NCI-H446 treated with DMSO at 0.1 percent for 48 hours (cell line): ENCODE data around the gene CMTM4.
"Not testable (repeated sequence)": the region's sequence is repeated elsewhere in the genome, so short reads cannot be mapped to it uniquely, and the experiment has no call there.

Experiments
- DNase-seq: peaks from one replicate; lab custom pipeline; 2025; lab: John Stamatoyannopoulos, UW

The CMTM4 gene

DNA sequence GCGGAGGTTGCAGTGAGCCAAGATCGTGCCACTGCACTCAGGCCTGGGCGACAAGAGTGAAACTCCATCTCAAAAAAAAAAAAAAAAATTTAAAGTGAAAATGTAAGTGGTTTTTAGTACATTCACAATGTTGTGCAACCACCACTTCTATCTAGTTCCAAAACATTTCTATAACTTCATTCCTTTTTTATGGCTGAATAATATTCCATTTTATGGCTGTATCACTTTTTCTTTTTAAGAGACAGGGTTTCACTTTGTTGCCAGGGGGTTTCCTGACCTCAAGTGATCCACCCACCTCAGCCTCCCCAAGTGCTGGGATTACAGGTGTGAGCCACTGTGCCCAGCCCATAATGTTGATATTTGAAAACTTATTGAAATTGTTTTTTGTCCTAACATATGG, 103.7 kb downstream of the CMTM4 start:
- no peak for DNase-seq

DNA sequence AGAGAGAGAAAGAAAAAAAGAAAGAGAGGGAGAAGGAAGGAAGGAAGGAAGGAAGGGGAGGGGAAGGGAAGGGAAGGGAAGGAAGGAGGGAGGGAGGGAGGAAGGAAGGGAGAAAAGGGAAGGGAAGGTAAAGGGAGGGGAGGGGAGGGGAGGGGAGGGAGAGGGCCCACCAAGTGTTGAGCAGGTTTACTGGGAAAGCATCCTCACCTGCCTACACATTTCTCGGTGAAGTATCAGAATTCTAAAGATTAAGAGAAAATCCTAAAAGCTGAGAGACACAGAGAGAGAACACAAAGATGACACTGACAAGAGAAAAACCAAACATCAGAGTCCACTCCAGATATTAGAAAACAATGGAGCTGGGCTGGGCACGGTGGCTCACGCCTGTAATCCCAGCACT, 104.3 kb downstream of the CMTM4 start:
- DNase-seq: no peak

DNA sequence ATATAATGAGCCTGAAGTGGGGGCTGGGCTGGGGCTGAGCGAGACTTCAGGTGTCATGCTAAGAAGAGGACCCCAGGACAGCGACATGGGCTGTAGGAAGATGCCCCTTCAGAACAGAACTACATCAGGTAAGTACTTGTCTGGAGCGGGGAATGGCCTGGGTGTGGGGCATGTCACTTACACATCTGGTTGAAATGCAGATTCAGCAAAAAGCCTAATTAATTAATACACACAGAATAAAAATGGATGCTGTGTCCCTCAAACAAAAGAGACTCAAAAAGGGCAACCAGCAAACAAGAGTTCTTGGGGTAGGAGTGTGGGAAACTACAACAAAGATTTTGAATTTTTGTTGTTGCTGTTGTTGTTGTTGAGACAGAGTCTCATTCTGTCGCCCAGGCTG, 105.5 kb downstream of the CMTM4 start:
- DNase-seq: no peak

DNA sequence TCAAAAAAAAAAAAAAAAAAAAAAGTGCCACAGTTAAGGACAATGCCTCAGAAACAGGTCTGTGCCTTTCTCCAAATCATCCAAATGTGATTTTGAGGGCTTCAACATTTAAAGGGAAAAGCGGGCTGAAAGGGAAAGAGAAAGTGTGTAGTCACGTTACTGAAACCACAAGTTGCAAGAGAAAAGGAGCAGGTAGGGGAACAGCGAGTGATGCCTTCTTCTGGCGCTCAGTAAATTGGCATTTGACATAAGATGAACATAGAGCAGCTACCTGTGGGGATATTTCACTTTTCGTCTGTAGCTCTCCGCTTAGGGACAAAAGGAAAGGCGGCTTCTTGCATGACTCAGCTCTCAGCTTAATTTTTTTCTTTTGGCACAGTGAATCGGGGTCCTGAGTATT, 106.2 kb downstream of the CMTM4 start:
- no peak for DNase-seq

DNA sequence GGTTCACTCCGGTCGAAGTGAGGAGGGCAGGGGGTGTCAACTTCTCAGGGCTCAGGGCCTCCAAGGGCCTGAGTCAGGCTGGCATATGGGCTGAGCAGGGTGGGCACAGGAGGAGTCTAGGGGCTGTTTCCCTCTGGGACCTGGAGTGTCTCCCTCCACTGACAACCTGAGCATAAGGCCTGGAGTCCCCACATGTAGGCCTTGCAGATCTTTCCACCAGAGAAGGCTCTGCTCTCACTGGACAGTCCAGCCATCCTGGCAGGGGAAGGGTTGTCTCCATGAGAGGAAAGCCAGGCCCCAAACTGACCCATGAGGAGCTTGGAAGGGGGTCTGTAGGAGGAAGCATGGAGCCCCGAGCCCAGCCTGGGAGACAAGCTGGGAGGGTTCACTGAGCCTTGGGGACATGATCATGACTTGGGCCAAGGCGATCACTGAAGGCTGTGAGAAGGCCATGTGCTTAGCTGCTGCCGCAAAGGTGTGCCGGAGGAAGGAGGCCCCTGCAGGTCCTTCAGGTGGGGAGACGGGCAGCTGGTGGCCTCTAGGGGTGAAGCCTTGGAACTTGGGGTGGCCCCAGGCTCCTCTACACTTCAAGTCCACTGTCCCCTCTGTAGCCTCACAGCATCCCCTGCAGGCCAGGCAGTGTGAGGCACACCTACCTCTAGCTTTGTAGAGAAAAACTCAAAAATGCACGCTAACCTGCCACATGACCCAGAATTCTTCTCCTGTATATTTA, 107.4 kb downstream of the CMTM4 start:
- DNase-seq: no peak

DNA sequence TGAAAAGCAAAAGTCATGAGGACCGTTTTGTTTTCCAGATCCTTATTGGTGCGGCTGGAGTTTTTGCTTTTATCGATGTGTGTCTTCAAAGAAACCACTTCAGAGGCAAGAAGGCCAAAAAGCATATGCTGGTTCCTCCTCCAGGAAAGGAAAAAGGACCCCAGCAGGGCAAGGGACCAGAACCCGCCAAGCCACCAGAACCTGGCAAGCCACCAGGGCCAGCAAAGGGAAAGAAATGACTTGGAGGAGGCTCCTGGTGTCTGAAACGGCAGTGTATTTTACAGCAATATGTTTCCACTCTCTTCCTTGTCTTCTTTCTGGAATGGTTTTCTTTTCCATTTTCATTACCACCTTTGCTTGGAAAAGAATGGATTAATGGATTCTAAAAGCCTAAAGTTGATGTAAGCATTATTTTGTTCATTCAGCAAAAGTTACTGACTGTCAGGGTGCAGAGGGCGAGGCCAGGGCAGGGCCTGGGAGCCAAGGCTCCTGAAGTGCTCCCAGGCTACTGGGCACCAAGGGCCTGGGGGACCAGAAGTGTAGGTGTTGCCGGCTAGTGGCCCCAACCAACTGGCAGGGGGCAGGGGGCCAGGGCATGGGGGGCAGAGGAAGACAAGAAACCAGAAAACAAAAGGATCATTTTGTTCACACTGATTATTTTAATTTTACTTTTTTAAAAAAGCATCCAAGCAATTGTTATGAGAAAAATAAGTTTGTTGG, 108.5 kb downstream of the CMTM4 start:
- DNase-seq: no peak

DNA sequence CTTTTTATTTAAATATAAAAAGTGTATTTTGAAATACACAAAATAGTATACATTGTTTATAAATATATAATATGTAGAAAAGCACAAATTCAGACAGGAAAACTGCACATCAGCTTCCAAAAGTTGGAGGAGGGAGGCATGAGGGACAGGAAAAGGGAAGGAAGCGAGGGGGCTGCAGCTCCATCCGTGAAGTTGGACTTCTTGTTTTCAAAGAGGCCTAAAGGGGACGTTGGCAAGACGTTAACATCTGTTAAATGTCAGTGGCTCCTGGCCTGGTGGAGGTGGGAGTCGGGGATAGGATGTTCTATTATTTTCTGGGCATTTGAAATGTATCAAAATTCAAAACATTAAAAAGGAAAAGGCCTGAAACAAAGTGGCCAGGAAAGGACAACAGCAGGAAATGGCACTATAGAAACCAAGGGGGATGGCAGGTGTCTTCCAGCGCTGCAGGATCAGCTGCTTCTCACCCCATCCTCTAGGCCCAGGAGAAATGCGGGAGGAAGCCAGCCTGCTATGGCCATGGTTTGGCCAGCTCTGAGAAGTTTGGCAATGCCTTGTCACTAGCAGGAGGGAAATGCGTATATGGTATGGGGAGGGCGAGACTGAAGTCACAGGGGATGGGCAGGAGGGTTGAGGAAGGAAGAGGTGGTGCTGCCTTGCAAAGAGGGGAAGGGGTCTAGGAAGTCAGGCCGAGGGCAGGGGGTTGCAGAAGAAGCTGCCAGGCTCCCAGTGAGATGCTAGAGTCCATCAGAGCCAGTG, 110.9 kb downstream of the CMTM4 start:
- DNase-seq: no peak

DNA sequence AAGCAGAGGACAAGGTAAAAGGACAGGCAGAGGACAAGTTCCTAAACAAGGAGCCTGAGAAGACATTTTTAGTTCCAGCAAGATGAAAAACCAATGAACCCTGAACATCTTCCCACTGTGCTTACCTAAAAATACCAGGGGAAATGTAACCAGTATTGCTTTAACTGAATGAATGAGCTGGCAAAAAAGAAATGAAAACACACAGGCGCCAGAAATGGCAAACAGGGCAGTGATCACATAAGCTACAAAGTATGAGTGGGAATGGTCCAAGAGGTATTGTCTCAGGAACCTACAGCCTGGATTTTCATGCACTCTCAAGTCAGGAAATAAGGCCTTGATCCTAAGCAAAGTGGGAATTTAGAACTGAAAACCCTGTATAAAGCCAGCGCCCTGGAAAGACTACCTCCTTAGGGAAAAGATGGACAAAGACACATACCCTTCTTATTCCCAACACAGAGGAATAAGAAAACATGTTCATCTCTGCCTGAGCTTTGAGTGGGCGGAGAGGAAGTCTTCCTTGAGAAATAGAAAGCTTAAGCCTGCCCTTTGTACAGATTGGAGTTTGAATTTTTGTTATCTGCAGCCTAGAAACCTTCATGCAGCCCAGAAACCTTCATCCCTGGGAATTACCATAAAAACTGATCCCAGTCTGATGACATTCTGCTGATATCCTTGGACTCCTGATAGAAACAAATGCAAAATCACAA, 115.1 kb downstream of the CMTM4 start:
- DNase-seq: no peak

DNA sequence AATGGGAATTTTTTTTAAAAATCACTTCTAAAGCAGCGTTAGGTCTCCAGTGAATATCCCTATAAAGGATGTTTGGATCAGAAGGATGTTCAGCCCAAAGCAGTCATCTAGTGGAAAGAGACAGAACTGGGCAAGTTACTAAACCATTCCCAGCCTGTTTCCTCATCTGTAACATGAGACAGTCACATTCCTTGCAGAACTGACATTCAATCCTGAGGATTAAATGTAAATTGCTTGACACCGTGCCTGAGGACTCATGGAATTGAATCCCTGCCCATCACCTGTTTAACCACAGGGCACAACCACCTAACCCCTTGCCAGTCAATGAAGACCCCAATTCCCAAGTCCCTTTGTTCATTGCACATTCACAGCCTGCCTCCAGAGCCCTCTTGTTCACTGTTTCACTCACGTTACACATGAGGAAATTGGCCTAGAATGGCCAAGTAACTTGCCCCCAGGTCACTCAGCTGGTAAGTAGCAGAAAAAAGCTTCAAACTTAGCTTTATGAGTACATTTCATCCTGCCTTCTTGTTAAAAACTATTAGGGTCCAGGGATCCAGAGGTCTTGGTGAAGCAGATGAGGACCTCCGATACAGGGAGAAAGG, 115.8 kb downstream of the CMTM4 start:
- no peak for DNase-seq

DNA sequence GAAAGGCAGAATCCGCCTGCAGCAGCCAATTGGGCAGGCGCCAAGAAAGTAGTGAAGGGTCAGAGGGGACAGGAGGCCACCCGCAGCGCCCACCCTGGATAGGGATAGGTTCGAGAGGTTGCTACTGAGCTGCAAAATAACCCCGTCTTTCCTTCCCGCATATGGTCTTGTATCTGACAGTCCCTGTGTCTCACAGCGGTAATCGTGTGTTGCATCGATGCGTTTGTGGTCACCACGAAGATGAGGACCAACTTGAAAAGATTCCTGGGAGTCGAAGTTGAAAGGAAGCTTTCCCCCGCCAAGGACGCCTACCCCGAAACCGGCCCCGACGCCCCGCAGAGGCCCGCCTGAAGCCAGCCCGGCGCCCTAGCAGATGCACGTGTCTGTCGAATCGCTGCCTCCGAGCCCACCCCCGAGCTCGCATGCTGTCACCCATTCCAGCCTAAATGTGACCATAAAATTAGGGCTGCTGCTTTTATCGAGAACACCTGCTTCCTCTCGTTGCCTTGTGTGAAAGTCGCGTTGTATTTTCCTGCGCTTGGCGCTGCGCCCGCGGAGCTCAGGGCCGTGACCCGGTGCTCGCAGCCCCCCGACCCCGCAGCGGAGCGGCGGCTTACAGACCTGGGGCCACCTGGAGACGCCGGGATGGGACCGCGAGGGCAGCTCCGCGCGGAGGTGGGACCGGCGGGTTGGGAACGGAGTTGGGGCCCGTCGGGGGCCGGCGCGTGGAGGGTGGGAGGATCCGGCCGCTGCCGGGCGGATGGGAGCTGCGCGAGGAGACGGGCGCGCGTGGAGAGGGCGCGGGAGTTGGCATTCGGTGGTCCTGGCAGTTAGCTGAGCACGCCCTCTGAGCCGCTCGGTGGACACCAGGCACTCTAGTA, 117.7 kb downstream of the CMTM4 start, which contains the start of gene CMTM2:
TSS of gene CMTM2 (plus strand) at position 813 of the 881 bp plus-strand sequence. CDS start 145 bp downstream, outside the sequence.
- no peak for DNase-seq

DNA sequence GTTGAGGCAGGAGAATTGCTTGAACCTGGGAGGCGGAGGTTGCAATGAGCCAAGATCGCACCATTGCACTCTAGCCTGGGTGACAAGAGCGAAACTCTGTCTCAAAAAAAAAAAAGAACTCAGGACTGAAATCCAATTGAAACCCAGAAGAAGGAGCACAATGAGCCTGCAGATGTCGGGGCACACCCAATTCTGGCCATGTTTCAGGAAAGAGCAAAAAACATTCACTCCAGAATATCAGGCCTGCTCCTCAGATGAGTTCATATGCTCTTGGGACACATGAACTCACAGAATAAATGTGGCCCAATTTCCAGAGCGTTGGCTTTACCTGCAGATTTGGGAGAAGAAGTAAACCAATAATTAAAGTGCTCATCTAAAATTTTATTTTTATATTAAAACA, 120.2 kb downstream of the CMTM4 start:
- DNase-seq: no peak

DNA sequence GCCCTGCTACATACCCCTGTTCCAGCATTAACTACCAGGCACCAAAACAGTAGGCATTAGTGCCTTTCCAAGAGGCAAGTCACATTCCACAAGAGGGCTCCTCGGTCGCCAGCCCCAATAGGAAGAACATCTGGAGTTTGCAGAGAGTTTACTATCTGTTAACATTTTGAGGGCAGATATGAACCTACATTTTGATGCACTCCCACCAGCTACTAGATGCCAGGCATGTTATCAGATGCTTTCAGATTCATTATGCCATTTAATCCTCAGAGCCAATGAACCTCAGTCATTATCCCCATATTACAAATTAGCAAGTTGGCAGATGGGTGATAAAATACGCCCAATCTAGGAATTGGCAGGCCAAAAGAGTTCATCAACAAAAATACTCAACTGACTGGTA, 121.5 kb downstream of the CMTM4 start:
- DNase-seq: no peak

DNA sequence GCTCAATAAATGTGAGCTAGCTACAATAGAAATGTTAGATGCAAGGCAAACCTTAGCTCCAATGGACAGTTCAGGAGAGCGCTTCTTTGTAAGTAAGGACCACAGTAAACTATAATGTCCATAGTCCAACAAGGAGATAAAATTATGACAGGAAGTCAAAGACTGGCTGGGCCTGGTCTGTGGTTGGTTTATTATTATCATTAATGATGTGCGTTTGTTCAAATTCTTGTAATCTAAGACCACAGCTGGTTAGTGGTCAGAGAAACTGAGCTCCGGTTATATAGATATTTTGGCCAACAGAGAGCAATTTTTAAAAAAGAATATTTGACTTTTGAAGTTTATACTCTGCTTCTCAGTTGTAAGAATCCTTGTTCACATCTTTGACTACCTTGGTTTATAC, 122.0 kb downstream of the CMTM4 start:
- no peak for DNase-seq

DNA sequence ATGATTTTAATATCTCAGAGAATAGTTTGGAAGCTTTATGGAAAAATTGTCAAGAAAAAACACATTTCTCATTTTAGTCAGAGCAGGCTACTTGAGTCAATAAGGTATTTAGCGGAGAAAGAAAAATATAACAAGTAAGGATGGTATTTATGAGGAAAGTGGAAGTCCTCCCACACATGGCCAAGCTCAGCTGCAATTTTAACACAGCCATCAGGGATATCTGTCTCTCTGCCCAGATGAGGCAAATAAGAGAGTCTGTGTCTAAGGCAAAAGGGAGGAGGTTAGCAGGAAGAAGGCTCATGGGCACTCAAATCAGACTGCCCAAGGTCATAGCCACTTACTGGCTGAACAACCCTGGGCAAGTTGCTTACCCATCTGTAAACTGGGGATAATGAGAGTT, 122.5 kb downstream of the CMTM4 start:
- no peak for DNase-seq

DNA sequence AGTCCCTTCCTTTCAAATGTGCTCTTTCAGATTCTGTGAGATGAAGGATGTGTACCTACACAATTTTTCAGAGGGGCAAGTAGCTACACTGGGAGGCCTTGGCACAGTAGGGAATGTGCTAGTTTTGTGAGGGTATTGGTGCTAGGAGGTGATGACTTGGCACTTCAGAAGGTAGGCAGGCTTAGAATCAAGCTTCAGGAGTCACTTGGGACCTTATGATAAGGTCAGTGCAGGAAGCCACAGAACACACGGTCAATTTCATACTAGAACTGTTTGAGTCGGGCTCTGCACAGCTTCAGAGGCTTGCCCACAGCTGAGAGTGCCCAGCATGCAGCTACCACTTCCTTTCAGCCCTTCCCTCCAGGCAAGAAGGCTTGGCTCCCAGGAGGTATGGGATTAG, 124.2 kb downstream of the CMTM4 start:
- no peak for DNase-seq

DNA sequence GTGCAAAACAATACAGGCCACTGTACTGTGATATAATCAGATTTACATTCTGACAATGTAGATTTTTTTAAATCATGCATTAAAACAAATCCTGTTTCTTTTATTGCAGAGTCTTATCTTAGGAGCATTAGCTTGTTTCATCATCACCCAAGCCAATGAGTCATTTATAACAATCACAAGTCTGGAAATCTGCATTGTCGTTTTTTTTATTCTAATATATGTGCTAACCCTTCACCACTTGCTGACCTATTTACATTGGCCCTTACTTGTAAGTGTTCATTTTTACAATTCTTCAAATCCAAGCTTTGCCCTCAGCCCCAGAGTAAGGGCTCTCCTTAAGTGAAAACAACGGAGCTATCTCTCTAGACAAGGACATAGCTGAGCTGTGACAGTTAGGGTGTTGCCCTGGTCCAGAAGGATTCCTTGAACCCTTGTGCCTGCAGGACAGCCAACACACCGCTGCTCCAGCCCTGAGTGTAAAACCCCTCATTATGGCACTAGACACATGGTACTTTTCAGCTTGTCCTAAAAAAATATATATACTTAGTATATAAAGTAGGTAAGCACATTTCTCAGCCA, 126.6 kb downstream of the CMTM4 start:
- no peak for DNase-seq

DNA sequence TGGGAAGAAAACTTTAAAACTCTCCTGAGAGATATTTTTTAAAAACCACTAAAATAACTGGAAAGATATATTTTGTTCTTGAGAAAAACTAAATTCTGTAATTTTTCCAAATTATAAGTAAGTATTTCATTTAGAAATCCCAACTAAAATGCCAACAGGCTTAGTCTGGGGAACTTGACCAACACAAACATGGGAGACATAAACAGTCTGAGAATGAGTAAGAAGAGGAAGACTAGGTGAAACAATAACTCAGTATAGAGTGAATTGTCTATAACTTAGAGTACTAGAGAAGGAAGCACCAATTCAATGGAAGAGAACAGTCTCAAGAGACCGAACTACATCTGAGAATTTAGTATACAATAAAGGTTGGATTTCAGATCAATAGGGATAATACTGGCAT, 127.4 kb downstream of the CMTM4 start:
- no peak for DNase-seq

DNA sequence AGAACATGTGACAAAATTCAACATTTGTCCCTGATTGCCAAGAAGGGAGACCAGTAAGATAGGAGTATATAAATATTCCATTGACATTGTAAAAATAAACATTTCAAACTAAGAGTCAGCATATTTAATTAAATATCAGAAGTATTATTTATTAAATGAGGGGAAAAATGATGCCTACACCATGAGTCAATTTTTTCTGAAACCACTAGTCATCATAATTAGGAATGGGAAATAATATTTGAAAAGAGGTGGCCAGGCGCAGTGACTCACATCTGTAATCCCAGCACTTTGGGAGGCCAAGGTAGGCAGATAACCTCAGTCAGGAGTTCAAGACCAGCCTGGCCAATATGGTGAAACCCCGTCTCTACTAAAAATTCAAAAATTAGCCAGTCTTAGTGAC, 128.2 kb downstream of the CMTM4 start:
- DNase-seq: no peak

DNA sequence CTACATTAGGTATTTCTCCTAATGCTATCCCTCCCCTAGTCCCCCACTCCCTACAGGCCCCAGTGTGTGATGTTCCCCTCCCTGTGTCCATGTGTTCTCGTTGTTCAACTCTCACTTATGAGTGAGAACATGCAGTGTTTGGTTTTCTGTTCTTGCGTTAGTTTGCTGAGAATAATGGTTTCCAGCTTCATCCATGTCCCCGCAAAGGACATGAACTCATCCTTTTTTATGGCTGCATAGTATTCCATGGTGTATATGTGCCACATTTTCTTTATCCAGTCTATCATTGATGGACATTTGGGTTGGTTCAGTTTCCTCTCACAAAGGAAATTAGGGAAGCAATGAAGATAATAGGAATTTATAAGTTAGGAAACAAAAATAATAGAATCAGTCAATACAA, 129.3 kb downstream of the CMTM4 start:
- not testable (repeated sequence) for DNase-seq
